NCI-H2227 treated with DMSO at 0.1 percent for 48 hours (cell line): Measurements from ENCODE around the gene FIP1L1.
A peak's percentile ranks its signal among the peaks of the same experiment; 100 is the strongest.
"Not testable (repeated sequence)": the region's sequence is repeated elsewhere in the genome, so short reads cannot be mapped to it uniquely, and the experiment has no call there.

ENCODE experiments used
- DNase-seq: peaks from one replicate; lab custom pipeline; 2025; lab: John Stamatoyannopoulos, UW

FIP1L1 gene

GRCh38 chr4:53377319-53378170, at the start of gene FIP1L1:
FIP1L1 (plus strand) TSS chr4:53377641; CDS start chr4:53377839, 198 bp downstream.
- peak; percentile 83 for DNase-seq

- DNase-seq, result not testable (repeated sequence)
Measured at GRCh38 chr4:53334916-53335315, 42.5 kb upstream of the FIP1L1 start.

- DNase-seq, result not testable (repeated sequence)
Measured at GRCh38 chr4:53340145-53340544, 37.3 kb upstream of the FIP1L1 start.

GRCh38 chr4:53346392-53346791, 31.0 kb upstream of the FIP1L1 start:
- not testable (repeated sequence) for DNase-seq

GRCh38 chr4:53346920-53347852, 30.3 kb upstream of the FIP1L1 start:
- no peak for DNase-seq

- DNase-seq, result no peak
Measured at GRCh38 chr4:53348046-53348445, 29.4 kb upstream of the FIP1L1 start.

- DNase-seq, result no peak
Measured at GRCh38 chr4:53349091-53349491, 28.4 kb upstream of the FIP1L1 start.

GRCh38 chr4:53354012-53354722, 23.3 kb upstream of the FIP1L1 start:
- no peak for DNase-seq

GRCh38 chr4:53355930-53356521, 21.4 kb upstream of the FIP1L1 start:
- no peak for DNase-seq

GRCh38 chr4:53361451-53361850, 16.0 kb upstream of the FIP1L1 start:
- DNase-seq, result no peak

GRCh38 chr4:53362093-53362492, 15.3 kb upstream of the FIP1L1 start:
- no peak for DNase-seq

GRCh38 chr4:53364624-53365023, 12.8 kb upstream of the FIP1L1 start:
- DNase-seq, result no peak

- no peak for DNase-seq
Measured at GRCh38 chr4:53365121-53365485, 12.3 kb upstream of the FIP1L1 start.

GRCh38 chr4:53365486-53366300, 11.7 kb upstream of the FIP1L1 start, which contains the start of gene SCFD2:
SCFD2 (minus strand) TSS chr4:53366061.
- peak; percentile 83 for DNase-seq

- no peak for DNase-seq
Measured at GRCh38 chr4:53366301-53366716, 11.1 kb upstream of the FIP1L1 start.

GRCh38 chr4:53367721-53368120, 9.7 kb upstream of the FIP1L1 start:
- no peak for DNase-seq

GRCh38 chr4:53371049-53371448, 6.4 kb upstream of the FIP1L1 start:
- no peak for DNase-seq

GRCh38 chr4:53371843-53372521, 5.5 kb upstream of the FIP1L1 start:
- no peak for DNase-seq

GRCh38 chr4:53374777-53375258, 2.6 kb upstream of the FIP1L1 start:
- no peak for DNase-seq

GRCh38 chr4:53376900-53377299, 541 bp upstream of the FIP1L1 start:
- DNase-seq, result no peak
